HEK293 (cell line): ENCODE results near the gene OSTF1.

Source experiments
- CTCF ChIA-PET: fragments of 350-600 bp; formaldehyde crosslinking; extraction: SDS; loops from one replicate; lab custom pipeline; 2021; ENCODE audit warnings: antibody characterized with exemption; lab: Yijun Ruan, JAX
- POLR2A ChIA-PET: fragments of 300-600 bp; formaldehyde crosslinking; extraction: SDS; loops from one replicate; lab custom pipeline; 2020; ENCODE audit warnings: antibody characterized with exemption, inconsistent platforms; lab: Yijun Ruan, JAX
- H3K27ac ChIP-seq: fragments of 200-500 bp; sonication (Bioruptor generic); 2 replicates; pipeline ENCODE4 v1.5.1; 2014; ENCODE audit warnings: low read depth, low read length, control low read depth, inconsistent platforms; ENCODE audit errors: extremely low read depth
- H3K36me3 ChIP-seq, 2 experiments: fragments of 200-500 bp in 1 of 2; sonication (Bioruptor generic) in 1 of 2; 1 replicate in 1 of 2; 2 replicates in 1 of 2; pipeline ENCODE4 v1.5.1; 2014 to 2017; ENCODE audit warnings: inconsistent platforms in 2 of 2, low read length in 2 of 2; ENCODE audit not compliant: control insufficient read depth in 2 of 2, insufficient read depth in 1 of 2
- H3K4me1 ChIP-seq: fragments of 200-500 bp; sonication (Bioruptor generic); 2 replicates; pipeline ENCODE4 v1.5.1; 2014; ENCODE audit warnings: mild to moderate bottlenecking, low read length, inconsistent platforms; ENCODE audit not compliant: control insufficient read depth, insufficient read depth
- H3K4me3 ChIP-seq: 2 replicates; pipeline ENCODE4 v1.5.1; 2011; ENCODE audit warnings: low read depth, mild to moderate bottlenecking, control low read depth, low read length, moderate library complexity
- H3K9me3 ChIP-seq: fragments of 200-500 bp; sonication (Bioruptor generic); 2 replicates; pipeline ENCODE4 v1.5.1; 2014; ENCODE audit warnings: low read depth, low read length, inconsistent platforms; ENCODE audit not compliant: control insufficient read depth, insufficient read depth
- BCL11B ChIP-seq: fragments of 450-650 bp; formaldehyde crosslinking; IDR thresholded peaks from 2 replicates; pipeline ENCODE4 v1.5.1; 2016; ENCODE audit warnings: low read depth, missing biosample characterization, missing genetic modification characterization
- EGR2 ChIP-seq: fragments of 450-650 bp; formaldehyde crosslinking; IDR thresholded peaks from 2 replicates; pipeline ENCODE4 v1.5.1; 2016; ENCODE audit warnings: low read depth, missing biosample characterization, missing genetic modification characterization
- ELK4 ChIP-seq: IDR thresholded peaks from 2 replicates; pipeline ENCODE4 v1.6.1; 2011; ENCODE audit warnings: mild to moderate bottlenecking, low read depth, low read length, borderline replicate concordance
- FEZF1 ChIP-seq: fragments of 450-650 bp; formaldehyde crosslinking; IDR thresholded peaks from 2 replicates; pipeline ENCODE4 v1.5.1; 2016; ENCODE audit warnings: missing biosample characterization, missing genetic modification characterization
- KLF10 ChIP-seq: fragments of 450-650 bp; IDR thresholded peaks from 2 replicates; pipeline ENCODE4 v1.5.1; 2018; ENCODE audit warnings: missing biosample characterization, mild to moderate bottlenecking, missing genetic modification characterization
- KLF16 ChIP-seq: fragments of 450-650 bp; formaldehyde crosslinking; IDR thresholded peaks from 2 replicates; pipeline ENCODE4 v1.5.1; 2017; ENCODE audit warnings: missing biosample characterization, missing genetic modification characterization
- OSR2 ChIP-seq: fragments of 450-650 bp; formaldehyde crosslinking; IDR thresholded peaks from 2 replicates; pipeline ENCODE4 v1.5.1; 2016; ENCODE audit warnings: missing biosample characterization, missing genetic modification characterization
- PATZ1 ChIP-seq: fragments of 450-650 bp; formaldehyde crosslinking; IDR thresholded peaks from 2 replicates; pipeline ENCODE4 v1.5.1; 2016; ENCODE audit warnings: missing biosample characterization, missing genetic modification characterization
- SP7 ChIP-seq: fragments of 450-650 bp; formaldehyde crosslinking; IDR thresholded peaks from 2 replicates; pipeline ENCODE4 v1.5.1; 2016; ENCODE audit warnings: missing biosample characterization, missing genetic modification characterization
- TRIM28 ChIP-seq: IDR thresholded peaks from 2 replicates; pipeline ENCODE4 v1.6.1; 2011; ENCODE audit warnings: low read length, control low read depth, borderline replicate concordance
- ZBTB21 ChIP-seq: fragments of 450-650 bp; formaldehyde crosslinking; IDR thresholded peaks from 2 replicates; pipeline ENCODE4 v1.5.1; 2017; ENCODE audit warnings: missing biosample characterization, missing genetic modification characterization
- ZNF114 ChIP-seq: fragments of 450-650 bp; formaldehyde crosslinking; IDR thresholded peaks from 2 replicates; pipeline ENCODE4 v1.5.0; 2017; ENCODE audit warnings: missing biosample characterization, missing genetic modification characterization
- ZNF202 ChIP-seq: fragments of 450-650 bp; formaldehyde crosslinking; IDR thresholded peaks from 2 replicates; pipeline ENCODE4 v1.5.1; 2016; ENCODE audit warnings: missing biosample characterization, missing genetic modification characterization, borderline replicate concordance
- ZNF248 ChIP-seq: fragments of 450-650 bp; formaldehyde crosslinking; IDR thresholded peaks from 2 replicates; pipeline ENCODE4 v1.5.1; 2017; ENCODE audit warnings: missing biosample characterization, missing genetic modification characterization
- ZNF302 ChIP-seq: fragments of 450-650 bp; formaldehyde crosslinking; IDR thresholded peaks from 2 replicates; pipeline ENCODE4 v1.5.1; 2016; ENCODE audit warnings: missing biosample characterization, missing genetic modification characterization, low read depth
- ZNF324 ChIP-seq: fragments of 450-650 bp; formaldehyde crosslinking; IDR thresholded peaks from 2 replicates; pipeline ENCODE4 v1.5.1; 2016; ENCODE audit warnings: missing biosample characterization, missing genetic modification characterization
- ZNF510 ChIP-seq: fragments of 450-650 bp; formaldehyde crosslinking; IDR thresholded peaks from 2 replicates; pipeline ENCODE4 v1.5.1; 2018; ENCODE audit warnings: mild to moderate bottlenecking, missing genetic modification characterization, missing biosample characterization; ENCODE audit not compliant: insufficient replicate concordance
- ZNF670 ChIP-seq: fragments of 450-650 bp; formaldehyde crosslinking; IDR thresholded peaks from 2 replicates; pipeline ENCODE4 v1.5.1; 2016; ENCODE audit warnings: missing biosample characterization, missing genetic modification characterization, low read depth
- ZNF776 ChIP-seq: fragments of 450-650 bp; formaldehyde crosslinking; IDR thresholded peaks from 2 replicates; pipeline ENCODE4 v1.5.0; 2017; ENCODE audit warnings: missing biosample characterization, missing genetic modification characterization, borderline replicate concordance
- TF ChIP-seq, protein P1 (sequence below): fragments of 450-650 bp; formaldehyde crosslinking; IDR thresholded peaks from 2 replicates; pipeline ENCODE4 v1.5.1; 2016; ENCODE audit warnings: missing biosample characterization, missing genetic modification characterization

Gene OSTF1

DNA sequence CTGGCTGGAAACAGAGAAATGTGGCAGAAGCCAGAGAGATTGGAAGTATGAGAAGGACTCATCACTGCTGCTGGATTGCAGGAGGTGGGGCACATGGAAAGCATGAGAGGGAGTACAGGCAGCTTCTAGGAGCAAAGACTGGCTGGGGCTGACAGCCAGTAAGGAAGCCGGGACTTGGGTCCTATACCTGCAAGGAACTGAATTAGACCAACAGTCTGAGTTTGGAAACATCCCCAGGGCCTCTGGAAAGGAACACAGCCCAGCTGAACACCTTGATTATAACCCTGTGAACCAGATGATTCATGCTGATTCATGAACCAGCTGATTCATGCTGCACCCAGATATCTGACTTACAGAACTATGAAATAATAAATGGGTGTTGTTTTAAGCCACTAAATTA, 93.4 kb downstream of the OSTF1 start (continued):
- no peak for TF ChIP-seq ZNF510
- TF ChIP-seq FEZF1: no peak
- no peak for TF ChIP-seq ZNF670
- no peak for TF ChIP-seq KLF10 (tag by site-specific recombination)
- TF ChIP-seq ZNF302: no peak
- TF ChIP-seq ZNF202 (tag by site-specific recombination): no peak
- no peak for TF ChIP-seq ZNF776

GRCh38 chr9:75183306-75183705, 95.0 kb downstream of the OSTF1 start:
- no peak for TF ChIP-seq ZNF114
- Histone ChIP-seq H3K4me3 (no peak overlapping the region), H3K36me3 (no peaks in the 10 kb centered on the region), H3K27ac (no peak overlapping the region), H3K4me1 (no peaks in the 10 kb centered on the region), H3K9me3 (no peaks in the 10 kb centered on the region)
- ChIA-PET CTCF (no interaction called here), POLR2A (no interaction called here)

GRCh38 chr9:75184471-75184870, 96.2 kb downstream of the OSTF1 start:
- TF ChIP-seq OSR2 (tag by site-specific recombination) (no peak), KLF16 (tag by site-specific recombination) (no peak), ELK4 (no peak), SP7 (tag by site-specific recombination) (no peak), ZNF248 (no peak), ZNF324 (tag by site-specific recombination) (no peak), ZBTB21 (tag by site-specific recombination) (no peak), EGR2 (tag by site-specific recombination) (no peak), BCL11B (tag by site-specific recombination) (no peak), PATZ1 (no peak), TRIM28 (no peak)
- TF ChIP-seq, protein P1, sequence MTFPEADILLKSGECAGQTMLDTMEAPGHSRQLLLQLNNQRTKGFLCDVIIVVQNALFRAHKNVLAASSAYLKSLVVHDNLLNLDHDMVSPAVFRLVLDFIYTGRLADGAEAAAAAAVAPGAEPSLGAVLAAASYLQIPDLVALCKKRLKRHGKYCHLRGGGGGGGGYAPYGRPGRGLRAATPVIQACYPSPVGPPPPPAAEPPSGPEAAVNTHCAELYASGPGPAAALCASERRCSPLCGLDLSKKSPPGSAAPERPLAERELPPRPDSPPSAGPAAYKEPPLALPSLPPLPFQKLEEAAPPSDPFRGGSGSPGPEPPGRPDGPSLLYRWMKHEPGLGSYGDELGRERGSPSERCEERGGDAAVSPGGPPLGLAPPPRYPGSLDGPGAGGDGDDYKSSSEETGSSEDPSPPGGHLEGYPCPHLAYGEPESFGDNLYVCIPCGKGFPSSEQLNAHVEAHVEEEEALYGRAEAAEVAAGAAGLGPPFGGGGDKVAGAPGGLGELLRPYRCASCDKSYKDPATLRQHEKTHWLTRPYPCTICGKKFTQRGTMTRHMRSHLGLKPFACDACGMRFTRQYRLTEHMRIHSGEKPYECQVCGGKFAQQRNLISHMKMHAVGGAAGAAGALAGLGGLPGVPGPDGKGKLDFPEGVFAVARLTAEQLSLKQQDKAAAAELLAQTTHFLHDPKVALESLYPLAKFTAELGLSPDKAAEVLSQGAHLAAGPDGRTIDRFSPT: no peak
- Histone ChIP-seq H3K36me3 (no peaks in the 10 kb centered on the region), H3K4me1 (no peaks in the 10 kb centered on the region), H3K9me3 (no peaks in the 10 kb centered on the region), H3K4me3 (no peak overlapping the region), H3K27ac (no peak overlapping the region)
- POLR2A ChIA-PET: no interaction called here
- CTCF ChIA-PET: interaction anchor here (0.5 to 2.5 kb wide), 12 partner anchors 9 to 1127 kb away, joined by 3 to 14 read pairs (median 6); no protein-coding TSS in a partner anchor
